Aorta (tissue), 5 donors: Measurements from ENCODE around the gene SLC35A1. TPM values are rescaled to one million over a fixed set of nuclear protein-coding genes. Genes with fewer than 3 reads are reported as not detected.

Experiments
- ATAC-seq: fragments of 200-7000 bp; cut with Tn5 transposase; one replicate; pipeline ENCODE4 v1.9.1; 2022; ENCODE audit warnings: moderate library complexity; ENCODE audit not compliant: low FRiP score
- DNase-seq, 2 donors: peaks; one replicate each; pipeline ENCODE4 v3.0.0-alpha.2; 2020
- H3K27ac ChIP-seq, 2 donors: one replicate each; pipeline ENCODE4 v1.5.1; 2013; ENCODE audit warnings: low read length in 2 of 2, mild to moderate bottlenecking in 2 of 2, moderate library complexity in 2 of 2, control low read depth in 1 of 2, inconsistent platforms in 1 of 2, low read depth in 1 of 2
- H3K27me3 ChIP-seq, 2 donors: one replicate each; pipeline ENCODE4 v1.6.1; 2013; ENCODE audit warnings: control low read depth in 1 of 2, low read length in 1 of 2, mild to moderate bottlenecking in 1 of 2, moderate library complexity in 1 of 2; ENCODE audit not compliant: insufficient read depth in 2 of 2, control insufficient read depth in 1 of 2
- H3K36me3 ChIP-seq, 2 donors: one replicate each; pipeline ENCODE4 v1.6.1; 2013; ENCODE audit warnings: control low read depth in 1 of 2, low read length in 1 of 2, mild to moderate bottlenecking in 1 of 2; ENCODE audit not compliant: insufficient read depth in 2 of 2, control insufficient read depth in 1 of 2
- H3K4me1 ChIP-seq, 2 donors: one replicate each; pipeline ENCODE4 v1.6.1; 2013; ENCODE audit warnings: low read length in 2 of 2, control low read depth in 1 of 2, mild to moderate bottlenecking in 1 of 2, moderate library complexity in 1 of 2; ENCODE audit not compliant: insufficient read depth in 2 of 2, control insufficient read depth in 1 of 2
- H3K4me3 ChIP-seq, 2 donors: one replicate each; pipeline ENCODE4 v1.5.1; 2013; ENCODE audit warnings: low read length in 2 of 2, control low read depth in 1 of 2, mild to moderate bottlenecking in 1 of 2
- H3K9me3 ChIP-seq: one replicate; pipeline ENCODE4 v1.6.1; 2013; ENCODE audit warnings: mild to moderate bottlenecking, low read length; ENCODE audit not compliant: control insufficient read depth
- WGBS, 2 donors: extraction: QIAGEN DNeasy Blood & Tissue Kit; methylation state at CpG; one replicate each; pipeline ENCODE4 v1.1.7; 2013; 5-methylcytosine and 5-hydroxymethylcytosine counted together
- intact Hi-C, 2 donors: fragments of 100-400 bp; cut with DNase I; formaldehyde crosslinking; loops; one replicate each; pipeline versions ENCODE4 v1.14.2 to v1.15.0; 2022
- polyA plus RNA-seq, 2 donors: library from polyadenylated mRNA; stranded (reverse); fragments of 200-250 nt; gene quantifications; one replicate each; pipeline ENCODE4 v1.2.3, GENCODE V29; 2013
- total RNA-seq, 2 donors: library from RNA; stranded (reverse); fragmentation: NEBNext Ultra II Directional; extraction: Animal tissue kit (Norgen Biotek cat#: 25700); gene quantifications; one replicate each; pipeline ENCODE4 v1.2.1, GENCODE V29; 2021
- donor health status: healthy with polysubstance abuse.
- donor health status: Bipolar disorder and iron deficiency.
- donor health status: DM: no; HTN: no; CAD: no.
- donor health status: DM: no; HTN: no; CAD: no.
- donor health status: DM: yes; HTN: yes; CAD: no.

Gene SLC35A1
- total and polyA plus RNA-seq, 4 donors: 13.3 to 24.1 (median 17.5) TPM

GRCh38 chr6:87501809-87502572, 29.2 kb downstream of the SLC35A1 start:
- Histone ChIP-seq H3K27me3 (no peaks in the 10 kb centered on the region), H3K4me3 (no peak overlapping the region), H3K27ac (no peak overlapping the region), H3K9me3 (no peaks in the 10 kb centered on the region), H3K36me3 (no peaks in the 10 kb centered on the region), H3K4me1 (no peaks in the 10 kb centered on the region)
- ATAC-seq (no peak), DNase-seq (no peak)
- intact Hi-C loops: no loop called here
- WGBS, 2 donors: 91 to 92% methylated on average over 6 of the region's 6 CpGs

DNA sequence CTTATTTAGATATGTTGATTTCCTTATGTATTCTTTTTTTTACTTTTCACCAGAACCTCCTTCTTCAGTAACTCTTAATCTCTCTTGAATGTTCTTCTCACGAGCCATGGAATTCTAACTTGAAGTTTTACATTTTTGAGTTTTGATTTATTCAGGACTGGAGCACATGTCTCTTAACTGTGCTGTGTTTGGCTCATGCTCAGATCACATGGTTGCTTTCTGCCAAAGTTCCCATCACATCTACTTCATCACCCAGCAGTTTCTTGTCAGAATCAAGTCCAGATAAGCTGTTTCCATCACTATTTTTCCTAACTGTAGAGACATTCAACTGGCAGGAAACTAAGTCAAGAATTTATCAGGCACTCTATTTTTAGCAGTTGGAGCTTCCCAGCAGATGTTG, 31.7 kb downstream of the SLC35A1 start:
- Histone ChIP-seq H3K4me1 (no peaks in the 10 kb centered on the region), H3K9me3 (no peaks in the 10 kb centered on the region), H3K4me3 (no peak overlapping the region), H3K27ac (no peak overlapping the region), H3K27me3 (no peaks in the 10 kb centered on the region), H3K36me3 (no peaks in the 10 kb centered on the region)
- DNase-seq (no peak), ATAC-seq (no peak)
- WGBS, 2 donors: 7% methylated on average over 1 of the region's 1 CpG
- intact Hi-C loops: no loop called here

DNA sequence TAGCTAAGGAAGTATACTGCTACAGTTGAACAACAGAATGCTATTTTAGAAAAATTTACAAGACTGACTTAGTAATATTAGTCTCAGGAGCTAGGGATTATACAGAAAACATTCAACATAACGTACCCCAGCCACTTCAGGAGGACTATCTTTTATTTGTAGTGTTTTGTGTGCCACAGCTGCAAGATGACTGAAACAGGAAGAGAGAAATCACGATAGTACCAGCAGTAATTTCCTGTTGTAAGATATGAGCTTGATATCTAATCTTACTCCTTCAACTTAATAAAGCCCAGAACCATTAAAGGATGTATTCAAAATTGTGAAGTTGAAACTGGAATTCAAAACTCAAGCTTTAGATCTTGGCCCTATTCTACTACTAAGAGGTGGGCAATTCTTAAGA, 42.1 kb downstream of the SLC35A1 start:
- DNase-seq (no peak), ATAC-seq (no peak)
- H3K9me3 ChIP-seq: no peaks in the 10 kb centered on the region
- H3K36me3 ChIP-seq: peaks cover 4 to 11% of the 10 kb centered on the region in 2 donors
- H3K27ac ChIP-seq: no peak overlapping the region
- H3K4me1 ChIP-seq: no peaks in the 10 kb centered on the region
- intact Hi-C loops: no loop called here
- no peaks in the 10 kb centered on the region for H3K27me3 ChIP-seq
- 32 to 41% methylated on average over 2 of the region's 2 CpGs for WGBS, 2 donors
- H3K4me3 ChIP-seq: no peak overlapping the region

- peaks cover 4 to 8% of the 10 kb centered on the region in 2 donors for H3K36me3 ChIP-seq
Observed at GRCh38 chr6:87518453-87518852, 45.7 kb downstream of the SLC35A1 start.

DNA sequence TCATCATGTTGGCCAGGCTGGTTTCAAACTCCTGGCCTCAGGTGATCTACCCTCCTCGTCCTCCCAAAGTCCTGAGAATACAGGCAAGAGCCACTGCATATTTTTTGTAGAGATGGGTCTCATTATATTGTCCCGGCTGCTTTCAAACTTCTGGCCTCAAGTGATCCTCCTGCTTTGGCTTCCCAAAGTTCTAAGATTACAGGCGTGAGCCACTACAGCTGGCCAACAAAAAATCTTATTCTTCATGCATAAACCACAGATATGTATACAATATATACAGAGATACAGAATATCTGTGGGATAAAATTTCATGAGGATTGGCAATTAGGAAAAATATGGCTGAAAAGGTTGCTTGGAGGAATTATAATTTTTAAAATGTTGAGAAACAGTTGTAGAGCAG, 49.9 kb downstream of the SLC35A1 start:
- H3K27me3 ChIP-seq: no peaks in the 10 kb centered on the region
- H3K9me3 ChIP-seq: no peaks in the 10 kb centered on the region
- peaks cover 4 to 8% of the 10 kb centered on the region in 2 donors for H3K36me3 ChIP-seq
- no peak overlapping the region for H3K27ac ChIP-seq
- intact Hi-C loops: no loop called here
- ATAC-seq (no peak), DNase-seq (no peak)
- no peaks in the 10 kb centered on the region for H3K4me1 ChIP-seq
- no peak overlapping the region for H3K4me3 ChIP-seq
- WGBS, 2 donors: 79 to 96% methylated on average over 3 of the region's 3 CpGs

More at GRCh38 chr6:87518453-87518852, 45.7 kb downstream of the SLC35A1 start:
- intact Hi-C loops: no loop called here
- DNase-seq (no peak), ATAC-seq (no peak)
- WGBS, 2 donors: 90 to 94% methylated on average over 8 of the region's 8 CpGs
- no peaks in the 10 kb centered on the region for H3K9me3 ChIP-seq
- H3K27me3 ChIP-seq: no peaks in the 10 kb centered on the region
- H3K4me3 ChIP-seq: no peak overlapping the region
- no peaks in the 10 kb centered on the region for H3K4me1 ChIP-seq
- no peak overlapping the region for H3K27ac ChIP-seq

- H3K27me3 ChIP-seq: no peaks in the 10 kb centered on the region
- intact Hi-C loops: no loop called here
- no peaks in the 10 kb centered on the region for H3K4me1 ChIP-seq
- 95 to 100% methylated on average over 1 of the region's 1 CpG for WGBS, 2 donors
- no peak for DNase-seq
- no peak overlapping the region for H3K4me3 ChIP-seq
- no peaks in the 10 kb centered on the region for H3K9me3 ChIP-seq
- no peaks in the 10 kb centered on the region for H3K36me3 ChIP-seq
- no peak overlapping the region for H3K27ac ChIP-seq
- ATAC-seq: no peak
Observed at GRCh38 chr6:87529221-87529620, 56.4 kb downstream of the SLC35A1 start.

DNA sequence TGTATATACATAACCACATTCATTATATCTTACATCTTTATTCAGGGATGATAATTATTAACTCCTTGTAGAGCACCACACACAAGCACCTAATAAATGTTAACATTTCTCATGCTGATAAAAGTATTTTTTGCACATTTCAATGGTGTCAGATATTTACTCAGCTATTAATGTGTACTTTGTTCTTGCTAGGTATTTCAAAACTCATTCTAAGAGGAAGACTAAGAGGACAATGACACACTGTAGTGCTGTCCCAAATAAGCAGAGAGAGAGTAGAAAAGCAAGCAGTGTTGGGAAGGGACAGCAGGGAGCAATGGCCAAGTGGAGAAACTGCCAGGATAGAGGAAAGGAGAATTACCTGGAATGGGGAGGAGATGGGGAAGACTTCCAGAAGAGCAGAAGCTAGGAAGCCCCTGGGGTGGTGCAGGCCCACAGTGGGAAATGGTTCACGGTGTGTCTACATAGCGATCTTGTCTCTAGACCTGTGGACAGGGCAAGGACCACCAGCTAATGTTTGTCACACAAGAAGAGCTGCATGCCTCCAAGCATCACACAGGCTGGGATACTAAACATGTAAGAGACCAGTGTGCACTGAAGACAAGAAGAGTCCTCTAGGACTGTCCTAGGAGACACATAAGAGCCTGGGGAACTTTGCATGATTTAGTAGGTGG, 61.7 kb downstream of the SLC35A1 start:
- H3K9me3 ChIP-seq: no peaks in the 10 kb centered on the region
- no peak for ATAC-seq
- H3K27ac ChIP-seq: no peak overlapping the region
- intact Hi-C loops: no loop called here
- 94 to 97% methylated on average over 2 of the region's 2 CpGs for WGBS, 2 donors
- H3K4me3 ChIP-seq: no peak overlapping the region
- no peaks in the 10 kb centered on the region for H3K27me3 ChIP-seq
- peaks cover 0 to 3% of the 10 kb centered on the region in 2 donors for H3K36me3 ChIP-seq
- no peaks in the 10 kb centered on the region for H3K4me1 ChIP-seq
- no peak for DNase-seq

DNA sequence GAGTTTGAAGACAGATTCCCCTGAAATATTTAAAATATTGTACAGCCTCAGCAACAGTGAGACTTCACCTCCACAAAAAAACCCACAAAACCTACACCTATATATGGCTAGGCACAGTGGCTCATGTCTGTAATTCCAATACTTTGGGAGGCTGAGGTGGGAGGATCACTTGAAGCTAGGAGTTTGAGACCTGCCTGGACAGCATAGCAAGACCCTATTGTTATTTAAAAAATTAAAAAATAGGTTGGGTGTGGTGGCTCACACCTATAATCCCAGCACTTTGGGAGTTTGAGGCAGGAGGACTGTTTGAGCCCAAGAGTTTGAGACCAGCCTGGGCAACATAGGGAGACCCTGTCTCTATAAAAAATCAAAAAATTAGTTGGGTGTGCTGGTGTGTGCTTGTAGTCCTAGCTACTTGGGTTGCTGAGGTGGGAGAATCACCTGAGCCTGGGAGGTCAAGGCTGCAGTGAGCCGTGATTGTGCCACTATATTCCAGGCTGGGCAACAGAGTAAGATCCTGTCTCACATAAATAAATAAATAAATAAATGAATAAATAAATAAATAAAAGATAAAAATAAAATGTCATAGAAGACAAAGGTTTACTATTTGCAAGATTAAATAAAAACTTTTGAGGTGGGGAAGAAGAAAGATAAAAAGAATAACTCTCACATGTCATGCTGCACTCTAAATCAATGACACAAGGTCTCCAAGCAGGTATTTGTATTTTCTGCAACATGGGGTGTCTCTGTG, 65.9 kb downstream of the SLC35A1 start:
- no peak overlapping the region for H3K27ac ChIP-seq
- DNase-seq (no peak), ATAC-seq (no peak)
- H3K9me3 ChIP-seq: no peaks in the 10 kb centered on the region
- no peaks in the 10 kb centered on the region for H3K27me3 ChIP-seq
- 98 to 100% methylated on average over 1 of the region's 1 CpG for WGBS, 2 donors
- peaks cover 5 to 6% of the 10 kb centered on the region in 2 donors for H3K36me3 ChIP-seq
- intact Hi-C loops: no loop called here
- H3K4me3 ChIP-seq: no peak overlapping the region
- H3K4me1 ChIP-seq: no peaks in the 10 kb centered on the region
